Mesendoderm (in vitro differentiated cells): ENCODE results near the gene DNHD1.

ENCODE experiments used
- DNase-seq: peaks from one replicate; pipeline ENCODE4 v3.0.0; 2013
- H2AK5ac ChIP-seq: 2 replicates; pipeline ENCODE4 v1.6.1; 2013; ENCODE audit warnings: low read length, inconsistent platforms
- H2BK120ac ChIP-seq: 2 replicates; pipeline ENCODE4 v1.6.1; 2013; ENCODE audit warnings: low read depth, mild to moderate bottlenecking, low read length, moderate library complexity, mixed read lengths
- H2BK15ac ChIP-seq: replicated peaks from 2 replicates; pipeline ENCODE4 v1.6.1; 2013; ENCODE audit warnings: low read depth, mild to moderate bottlenecking, moderate library complexity
- H2BK5ac ChIP-seq: 2 replicates; pipeline ENCODE4 v1.6.1; 2013; ENCODE audit warnings: low read length, inconsistent platforms
- H3K18ac ChIP-seq: 2 replicates; pipeline ENCODE4 v1.6.1; 2013; ENCODE audit warnings: mild to moderate bottlenecking, low read length, mixed read lengths
- H3K23ac ChIP-seq: one replicate; pipeline ENCODE4 v1.6.1; 2013; ENCODE audit warnings: low read length
- H3K27ac ChIP-seq: 2 replicates; pipeline ENCODE4 v1.5.1; 2013; ENCODE audit warnings: low read depth, mild to moderate bottlenecking, inconsistent platforms, low read length, moderate library complexity
- H3K27me3 ChIP-seq: 2 replicates; pipeline ENCODE4 v1.6.1; 2013; ENCODE audit warnings: low read length, control low read depth, mild to moderate bottlenecking, inconsistent platforms; ENCODE audit not compliant: insufficient read depth, poor library complexity
- H3K36me3 ChIP-seq: 2 replicates; pipeline ENCODE4 v1.6.1; 2013; ENCODE audit warnings: low read length, inconsistent platforms; ENCODE audit not compliant: control insufficient read depth, insufficient read depth
- H3K4ac ChIP-seq: one replicate; pipeline ENCODE4 v1.6.1; 2013; ENCODE audit warnings: low read depth, mild to moderate bottlenecking, low read length, moderate library complexity
- H3K4me1 ChIP-seq: 2 replicates; pipeline ENCODE4 v1.6.1; 2013; ENCODE audit warnings: low read depth, low read length, inconsistent platforms; ENCODE audit not compliant: control insufficient read depth
- H3K4me2 ChIP-seq: 2 replicates; pipeline ENCODE4 v1.6.1; 2013; ENCODE audit warnings: low read length
- H3K4me3 ChIP-seq: 2 replicates; pipeline ENCODE4 v1.5.1; 2013; ENCODE audit warnings: mild to moderate bottlenecking, low read length
- H3K56ac ChIP-seq: one replicate; pipeline ENCODE4 v1.6.1; 2013; ENCODE audit warnings: low read length
- H3K79me1 ChIP-seq: 2 replicates; pipeline ENCODE4 v1.6.1; 2013; ENCODE audit warnings: low read length, inconsistent platforms
- H3K79me2 ChIP-seq: 2 replicates; pipeline ENCODE4 v1.6.1; 2013; ENCODE audit warnings: mild to moderate bottlenecking, low read length; ENCODE audit not compliant: control insufficient read depth, insufficient read depth
- H3K9ac ChIP-seq: 2 replicates; pipeline ENCODE4 v1.6.1; 2013; ENCODE audit warnings: low read length, inconsistent platforms
- H4K5ac ChIP-seq: one replicate; pipeline ENCODE4 v1.6.1; 2013; ENCODE audit warnings: low read length
- H4K8ac ChIP-seq: one replicate; pipeline ENCODE4 v1.6.1; 2013; ENCODE audit warnings: low read depth, mild to moderate bottlenecking, control low read depth, low read length, moderate library complexity
- WGBS: extraction: QIAGEN DNeasy Blood & Tissue Kit; methylation state at CpG from one replicate; pipeline ENCODE4 v1.1.7; 2013; ENCODE audit warnings: low lambda C conversion rate, missing lambda C conversion rate; ENCODE audit not compliant: insufficient coverage; ENCODE audit errors: extremely low coverage; 5-methylcytosine and 5-hydroxymethylcytosine counted together

Gene DNHD1

DNA sequence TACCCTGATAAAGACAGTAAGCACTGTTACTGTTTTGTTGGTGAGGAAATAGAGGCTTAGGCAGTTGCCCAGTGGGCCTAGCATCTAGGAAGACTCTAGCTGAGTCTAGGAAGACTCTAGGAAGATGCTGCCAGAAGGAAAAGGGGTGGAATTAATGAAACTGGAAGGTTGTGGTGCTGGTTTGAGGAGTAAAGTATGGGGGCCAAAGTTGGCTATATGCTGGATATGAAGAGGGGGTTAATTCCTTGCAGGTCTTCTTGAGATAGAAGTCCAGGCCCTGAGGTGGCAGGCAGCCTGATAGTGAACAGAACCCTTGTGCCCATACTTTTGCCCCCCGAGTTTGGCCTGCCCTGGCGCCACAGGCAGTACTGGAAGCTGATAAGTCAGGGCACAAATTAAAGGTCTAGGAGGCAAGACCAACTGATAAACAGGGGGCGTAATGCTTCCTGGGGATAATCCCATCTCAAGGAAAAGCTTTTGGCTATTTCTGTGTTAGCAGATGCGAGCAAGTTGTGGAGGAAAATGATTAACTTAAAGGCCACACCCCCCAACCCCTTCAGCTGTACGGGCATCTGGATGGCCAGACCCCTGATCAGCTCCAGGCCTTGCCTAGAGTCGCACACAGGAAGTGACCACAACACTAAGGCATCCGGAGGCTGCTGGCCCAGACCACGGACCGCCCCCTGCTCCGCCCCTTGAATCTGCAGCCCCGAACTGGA is 109.5 kb downstream of the DNHD1 start:
- Histone ChIP-seq H3K23ac (no peak overlapping the region), H3K79me2 (peaks cover 51% of the 10 kb centered on the region), H3K27ac (peak overlapping the region; percentile 81), H2AK5ac (no peak overlapping the region), H4K8ac (no peak overlapping the region), H3K9ac (peak overlapping the region; percentile 63), H3K27me3 (no peaks in the 10 kb centered on the region), H2BK5ac (peak overlapping the region; percentile 36), H4K5ac (no peak overlapping the region), H3K79me1 (peaks cover 34% of the 10 kb centered on the region), H3K4me3 (no peak overlapping the region), H3K56ac (peak overlapping the region; percentile 85), H3K36me3 (peaks cover 19% of the 10 kb centered on the region), H2BK120ac (no peak overlapping the region), H3K4me2 (peak overlapping the region; percentile 15), H3K4me1 (peaks cover 9% of the 10 kb centered on the region), H2BK15ac (no peak overlapping the region), H3K4ac (peak overlapping the region; percentile 39), H3K18ac (no peak overlapping the region)
- peak; percentile 98 for DNase-seq
- no CpG with 5 or more reads among the region's 11 CpGs for WGBS

DNA sequence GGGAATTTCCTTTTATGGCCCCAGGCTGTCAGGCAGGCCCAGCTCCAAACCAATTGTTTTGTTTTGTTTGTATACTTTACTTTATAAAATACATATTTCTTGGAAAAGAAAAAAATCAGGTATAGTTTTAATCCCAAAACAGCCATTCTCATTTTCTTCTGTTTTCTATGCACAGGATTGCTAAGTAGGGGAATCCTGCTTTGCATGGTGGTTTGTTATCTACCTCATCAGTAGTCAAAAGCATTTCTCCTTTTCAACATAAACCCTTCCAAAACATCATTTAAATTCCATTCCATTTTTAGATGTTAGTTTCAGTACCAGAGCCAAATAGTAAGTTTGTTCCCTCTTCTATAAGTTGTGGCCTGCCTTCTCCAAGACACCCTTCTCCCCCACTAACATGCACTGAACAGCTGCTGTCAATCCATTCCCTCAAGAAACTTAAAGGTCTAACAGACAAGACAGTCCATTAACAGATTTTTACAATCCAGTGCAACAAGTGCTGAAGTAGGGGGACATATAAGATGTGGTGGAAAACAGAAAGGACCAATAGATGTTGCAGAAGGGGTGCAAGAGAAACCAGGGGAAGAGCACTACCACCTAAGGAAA is 110.2 kb downstream of the DNHD1 start:
- peaks cover 19% of the 10 kb centered on the region for H3K36me3 ChIP-seq
- no peak overlapping the region for H2BK15ac ChIP-seq
- H3K56ac ChIP-seq: peak overlapping the region; percentile 61
- H4K8ac ChIP-seq: no peak overlapping the region
- H2AK5ac ChIP-seq: no peak overlapping the region
- H3K4me2 ChIP-seq: no peak overlapping the region
- peak overlapping the region; percentile 41 for H3K9ac ChIP-seq
- peaks cover 46% of the 10 kb centered on the region for H3K79me2 ChIP-seq
- H3K23ac ChIP-seq: no peak overlapping the region
- no peak overlapping the region for H3K4ac ChIP-seq
- no peak for DNase-seq
- H3K27ac ChIP-seq: no peak overlapping the region
- H3K27me3 ChIP-seq: no peaks in the 10 kb centered on the region
- H3K18ac ChIP-seq: no peak overlapping the region
- no peak overlapping the region for H3K4me3 ChIP-seq
- H3K79me1 ChIP-seq: peaks cover 30% of the 10 kb centered on the region
- peaks cover 9% of the 10 kb centered on the region for H3K4me1 ChIP-seq
- H2BK5ac ChIP-seq: no peak overlapping the region
- H4K5ac ChIP-seq: no peak overlapping the region
- H2BK120ac ChIP-seq: no peak overlapping the region

DNA sequence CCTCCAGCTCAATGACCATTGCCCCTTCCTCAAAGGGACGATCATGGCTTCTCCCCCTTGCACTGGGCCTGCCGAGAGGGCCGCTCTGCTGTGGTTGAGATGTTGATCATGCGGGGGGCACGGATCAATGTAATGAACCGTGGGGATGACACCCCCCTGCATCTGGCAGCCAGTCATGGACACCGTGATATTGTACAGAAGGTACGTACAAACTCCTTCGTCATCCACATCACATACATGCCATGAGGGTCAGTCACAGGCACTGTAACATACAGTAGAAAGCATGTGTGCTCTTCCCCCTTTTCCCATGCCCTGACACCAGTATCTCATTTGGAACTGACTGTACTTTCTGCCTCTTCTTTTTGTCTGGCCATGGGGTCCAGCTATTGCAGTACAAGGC is 110.9 kb downstream of the DNHD1 start:
- Histone ChIP-seq H2BK120ac (no peak overlapping the region), H3K56ac (no peak overlapping the region), H3K4me3 (no peak overlapping the region), H3K4ac (no peak overlapping the region), H3K23ac (no peak overlapping the region), H3K27ac (no peak overlapping the region), H3K36me3 (peaks cover 19% of the 10 kb centered on the region), H3K4me1 (peaks cover 9% of the 10 kb centered on the region), H3K79me2 (peaks cover 39% of the 10 kb centered on the region), H3K18ac (no peak overlapping the region), H3K9ac (no peak overlapping the region), H2BK5ac (no peak overlapping the region), H3K79me1 (peaks cover 27% of the 10 kb centered on the region), H4K8ac (no peak overlapping the region), H3K4me2 (no peak overlapping the region), H3K27me3 (no peaks in the 10 kb centered on the region), H2AK5ac (no peak overlapping the region), H2BK15ac (no peak overlapping the region), H4K5ac (no peak overlapping the region)
- WGBS: no CpG with 5 or more reads among the region's 9 CpGs
- no peak for DNase-seq

DNA sequence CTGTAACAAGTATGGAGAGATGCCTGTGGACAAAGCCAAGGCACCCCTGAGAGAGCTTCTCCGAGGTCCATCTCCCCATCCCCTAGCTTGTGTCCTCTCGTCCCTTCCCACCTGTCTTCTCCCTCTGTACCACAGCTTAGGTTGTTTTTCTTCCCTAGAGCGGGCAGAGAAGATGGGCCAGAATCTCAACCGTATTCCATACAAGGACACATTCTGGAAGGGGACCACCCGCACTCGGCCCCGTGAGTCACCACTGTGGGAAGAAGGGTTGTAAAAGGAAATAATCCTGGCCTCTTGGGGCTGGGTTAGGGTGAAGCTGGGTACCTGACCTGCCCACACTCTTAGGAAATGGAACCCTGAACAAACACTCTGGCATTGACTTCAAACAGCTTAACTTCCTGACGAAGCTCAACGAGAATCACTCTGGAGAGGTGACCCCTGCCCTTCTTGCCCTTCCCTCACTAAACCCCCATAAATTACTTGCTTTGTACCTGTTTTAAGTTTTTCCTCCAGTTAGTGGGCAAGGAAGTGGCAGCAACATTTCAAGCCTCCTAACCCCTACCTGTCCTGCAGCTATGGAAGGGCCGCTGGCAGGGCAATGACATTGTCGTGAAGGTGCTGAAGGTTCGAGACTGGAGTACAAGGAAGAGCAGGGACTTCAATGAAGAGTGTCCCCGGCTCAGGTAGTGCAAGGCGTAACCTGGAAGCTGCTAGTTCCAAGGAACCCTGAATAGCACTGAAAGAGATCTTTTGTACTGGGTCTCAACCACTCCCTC is 111.8 kb downstream of the DNHD1 start:
- Histone ChIP-seq H3K4me2 (no peak overlapping the region), H4K5ac (no peak overlapping the region), H4K8ac (no peak overlapping the region), H2BK120ac (no peak overlapping the region), H3K56ac (no peak overlapping the region), H3K18ac (no peak overlapping the region), H3K4me1 (peaks cover 9% of the 10 kb centered on the region), H3K79me2 (peaks cover 36% of the 10 kb centered on the region), H2BK15ac (no peak overlapping the region), H3K27me3 (no peaks in the 10 kb centered on the region), H3K9ac (no peak overlapping the region), H3K27ac (no peak overlapping the region), H3K79me1 (peaks cover 25% of the 10 kb centered on the region), H3K36me3 (peaks cover 19% of the 10 kb centered on the region), H2BK5ac (no peak overlapping the region), H2AK5ac (no peak overlapping the region), H3K23ac (peak overlapping the region; percentile 20), H3K4me3 (no peak overlapping the region), H3K4ac (no peak overlapping the region)
- no peak for DNase-seq
- WGBS: no CpG with 5 or more reads among the region's 14 CpGs

DNA sequence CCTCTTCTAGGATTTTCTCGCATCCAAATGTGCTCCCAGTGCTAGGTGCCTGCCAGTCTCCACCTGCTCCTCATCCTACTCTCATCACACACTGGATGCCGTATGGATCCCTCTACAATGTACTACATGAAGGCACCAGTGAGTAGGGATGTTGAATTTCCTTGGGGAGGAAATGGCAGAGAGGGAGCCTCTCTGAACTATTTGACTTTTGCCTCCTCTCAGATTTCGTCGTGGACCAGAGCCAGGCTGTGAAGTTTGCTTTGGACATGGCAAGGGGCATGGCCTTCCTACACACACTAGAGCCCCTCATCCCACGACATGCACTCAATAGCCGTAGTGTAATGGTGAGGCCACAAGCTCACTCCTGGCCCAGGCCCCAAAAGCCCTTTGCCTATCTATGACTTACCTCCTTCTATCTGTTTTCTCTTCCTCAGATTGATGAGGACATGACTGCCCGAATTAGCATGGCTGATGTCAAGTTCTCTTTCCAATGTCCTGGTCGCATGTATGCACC is 112.5 kb downstream of the DNHD1 start:
- no peak overlapping the region for H2AK5ac ChIP-seq
- WGBS: no CpG with 5 or more reads among the region's 8 CpGs
- H3K4me2 ChIP-seq: no peak overlapping the region
- H4K5ac ChIP-seq: no peak overlapping the region
- H3K18ac ChIP-seq: no peak overlapping the region
- no peak overlapping the region for H2BK5ac ChIP-seq
- no peak overlapping the region for H3K4ac ChIP-seq
- peaks cover 19% of the 10 kb centered on the region for H3K36me3 ChIP-seq
- H3K79me2 ChIP-seq: peaks cover 29% of the 10 kb centered on the region
- H3K4me3 ChIP-seq: no peak overlapping the region
- H3K4me1 ChIP-seq: peaks cover 9% of the 10 kb centered on the region
- DNase-seq: no peak
- no peak overlapping the region for H2BK15ac ChIP-seq
- no peaks in the 10 kb centered on the region for H3K27me3 ChIP-seq
- no peak overlapping the region for H4K8ac ChIP-seq
- H3K79me1 ChIP-seq: peaks cover 24% of the 10 kb centered on the region
- H2BK120ac ChIP-seq: no peak overlapping the region
- H3K56ac ChIP-seq: no peak overlapping the region
- no peak overlapping the region for H3K23ac ChIP-seq
- H3K27ac ChIP-seq: no peak overlapping the region
- H3K9ac ChIP-seq: no peak overlapping the region
